Heart left ventricle (tissue), 16 donors: ENCODE measurements around the gene LYZL2. TPM values are rescaled to one million over a fixed set of nuclear protein-coding genes. Genes with fewer than 3 reads are reported as not detected.

ENCODE experiments used
- ATAC-seq, 4 donors: fragments of 200-7000 bp; cut with Tn5 transposase; one replicate each; pipeline ENCODE4 v1.9.1; 2020 to 2022; ENCODE audit warnings: moderate library complexity in 4 of 4, mild to moderate bottlenecking in 3 of 4, moderate number of reproducible peaks in 1 of 4
- DNase-seq, 5 donors: peaks; one replicate each; pipeline ENCODE4 v3.0.0-alpha.2; 2020
- H3K27ac ChIP-seq, 12 donors: fragments of 200-600 bp; sonication (generic) in 4 of 12; one replicate each; pipeline versions ENCODE4 v1.5.0 to v1.8.0; 2016 to 2022; ENCODE audit warnings: mild to moderate bottlenecking in 2 of 12
- H3K27me3 ChIP-seq, 9 donors: fragments of 200-600 bp; sonication (generic) in 2 of 9; one replicate each; pipeline versions ENCODE4 v1.5.1 to v1.8.0; 2016 to 2022; ENCODE audit warnings: mild to moderate bottlenecking in 3 of 9
- H3K36me3 ChIP-seq, 9 donors: fragments of 200-600 bp; sonication (generic) in 2 of 9; one replicate each; pipeline versions ENCODE4 v1.5.0 to v1.8.0; 2018 to 2022; ENCODE audit warnings: mild to moderate bottlenecking in 2 of 9
- H3K4me1 ChIP-seq, 12 donors: fragments of 200-600 bp; sonication (generic) in 4 of 12; one replicate each; pipeline versions ENCODE4 v1.5.0 to v1.8.0; 2016 to 2022; ENCODE audit warnings: mild to moderate bottlenecking in 3 of 12
- H3K4me3 ChIP-seq, 12 donors: fragments of 200-600 bp; sonication (generic) in 4 of 12; one replicate each; pipeline versions ENCODE4 v1.5.0 to v1.8.0; 2017 to 2022; ENCODE audit warnings: mild to moderate bottlenecking in 9 of 12, moderate library complexity in 4 of 12
- H3K9me3 ChIP-seq, 12 donors: fragments of 200-600 bp; sonication (generic) in 4 of 12; one replicate each; pipeline versions ENCODE4 v1.5.0 to v1.8.0; 2016 to 2022; ENCODE audit warnings: mild to moderate bottlenecking in 1 of 12
- CTCF ChIP-seq, 12 donors: fragments of 200-600 bp; sonication (generic) in 4 of 12; IDR thresholded peaks; one replicate each; pipeline versions ENCODE4 v1.5.0 to v1.8.0; 2018 to 2022; ENCODE audit warnings: antibody characterized with exemption in 12 of 12, mild to moderate bottlenecking in 5 of 12
- POLR2A ChIP-seq, 2 donors: fragments of 450-650 bp; IDR thresholded peaks; one replicate each; pipeline ENCODE4 v1.6.1; 2017; ENCODE audit warnings: antibody characterized with exemption in 2 of 2, mild to moderate bottlenecking in 2 of 2, moderate library complexity in 2 of 2
- WGBS, 4 donors: extraction: QIAGEN DNeasy Blood & Tissue Kit in 2 of 4; methylation state at CpG; one replicate each; pipeline versions ENCODE4 v1.1.5 to v1.1.7; 2013 to 2018; 5-methylcytosine and 5-hydroxymethylcytosine counted together
- intact Hi-C, 10 donors: fragments of 100-400 bp; cut with DNase I; formaldehyde crosslinking; loops; one replicate each; pipeline versions ENCODE4 v1.11.1 to v1.14.2; 2022
- polyA plus RNA-seq, 2 donors: library from polyadenylated mRNA; stranded (reverse); fragments of 200-250 nt; gene quantifications; one replicate each; pipeline ENCODE4 v1.2.3, GENCODE V29; 2013
- total RNA-seq, 9 donors: library from RNA; depleted of rRNA in 2 of 9; stranded (reverse); fragments of >200 nt in 2 of 9; fragmentation: NEBNext Ultra II Directional in 3 of 9; extraction: Animal tissue kit (Norgen Biotek cat#: 25700) in 3 of 9; gene quantifications; one replicate each; pipeline versions ENCODE4 v1.1.0 to v1.2.4, GENCODE V29; 2016 to 2023
- donor health status: ischemic (EF 13 %, LVEDD 7.1; RV severe dilation, severe dysfunction).
- donor health status: healthy with polysubstance abuse.
- donor health status: DM: no; HTN: yes; CAD: no.
- donor health status: DM: no; HTN: no; CAD: no.
- donor health status: ischemic (EF 25% LVEDD 6.9; RV normal size, moderate dysfunction).
- donor health status: ischemic (EF 25% LVEDD 5.7; RV mildly dilated, moderate dysfunction).
- donor health status: healthy.
- donor health status: DM: yes; HTN: yes; CAD: no.
- donor health status: ischemic (EF 35%, LVEDD 5.7; RV mildly dilated, moderate dysfunction).
- donor health status: nonischemic (EF 11% LVEDD 7.7; RV severe dilation, severe dysfunction).
- donor health status: DM: yes; HTN: yes; CAD: no.
- donor health status: PGD.
- donor health status: ischemic (EF 29% LVEDD 5.4; RV normal size, mild dysfunction).
- donor health status: nonischemic (EF 23%, LVEDD 6.1; RV moderate dilation, normal function).

LYZL2 gene
- total and polyA plus RNA-seq, 11 donors, result not detected

- ATAC-seq, result no peak
- TF ChIP-seq POLR2A (IDR thresholded peaks at IDR 0.05), result no peak
- TF ChIP-seq CTCF (IDR thresholded peaks at IDR 0.05), result no peak
- peaks cover 0 to 7% (median 0%) of the 10 kb centered on the region in 12 donors for H3K9me3 ChIP-seq
- 86 to 91% (median 88%) methylated on average over 6 of the region's 6 CpGs for WGBS, 4 donors
- no peak for DNase-seq
- peaks cover 0 to 23% (median 0%) of the 10 kb centered on the region in 12 donors for H3K4me1 ChIP-seq
- H3K27ac ChIP-seq, result no peak overlapping the region
- H3K4me3 ChIP-seq, result no peak overlapping the region
- intact Hi-C loops, result no loop called here
- no peaks in the 10 kb centered on the region for H3K36me3 ChIP-seq
- H3K27me3 ChIP-seq, result no peaks in the 10 kb centered on the region
These were observed 52.9 kb downstream of the LYZL2 start for GRCh38 chr10:30576641-30577040.

- intact Hi-C loops, result no loop called here
- DNase-seq (no peak), ATAC-seq (no peak)
- Histone ChIP-seq H3K27me3 (no peaks in the 10 kb centered on the region), H3K9me3 (peaks cover 0 to 20% (median 0%) of the 10 kb centered on the region in 12 donors), H3K4me1 (peaks cover 0 to 20% (median 0%) of the 10 kb centered on the region in 12 donors), H3K4me3 (no peak overlapping the region), H3K36me3 (no peaks in the 10 kb centered on the region), H3K27ac (peak overlapping the region in 1 of 12 donors; percentile 76)
- no peak for TF ChIP-seq POLR2A (IDR thresholded peaks at IDR 0.05)
- TF ChIP-seq CTCF (IDR thresholded peaks at IDR 0.05), result no peak
- WGBS, 4 donors, result 90 to 95% (median 95%) methylated on average over 4 of the region's 4 CpGs
These were observed 55.1 kb downstream of the LYZL2 start for GRCh38 chr10:30574432-30574796.

- TF ChIP-seq POLR2A (IDR thresholded peaks at IDR 0.05), result no peak
- DNase-seq (no peak), ATAC-seq (peak in 1 of 4 donors; percentile 56)
- H3K4me3 ChIP-seq, result no peak overlapping the region
- intact Hi-C loops, result no loop called here
- peak overlapping the region in 1 of 12 donors; percentile 76 for H3K27ac ChIP-seq
- no peaks in the 10 kb centered on the region for H3K27me3 ChIP-seq
- 78 to 80% (median 78%) methylated on average over 7 of the region's 7 CpGs for WGBS, 4 donors
- H3K9me3 ChIP-seq, result peaks cover 0 to 20% (median 0%) of the 10 kb centered on the region in 12 donors
- peaks cover 0 to 20% (median 0%) of the 10 kb centered on the region in 12 donors for H3K4me1 ChIP-seq
- H3K36me3 ChIP-seq, result no peaks in the 10 kb centered on the region
These were observed 55.7 kb downstream of the LYZL2 start for GRCh38 chr10:30573721-30574431.

- no peak for TF ChIP-seq POLR2A (IDR thresholded peaks at IDR 0.05)
- Histone ChIP-seq H3K36me3 (no peaks in the 10 kb centered on the region), H3K27me3 (peaks cover 0 to 4% (median 0%) of the 10 kb centered on the region in 9 donors), H3K9me3 (peaks cover 0 to 10% (median 0%) of the 10 kb centered on the region in 12 donors), H3K4me1 (no peaks in the 10 kb centered on the region), H3K4me3 (no peak overlapping the region), H3K27ac (no peak overlapping the region)
- no peak for ATAC-seq
- DNase-seq, result no peak
- intact Hi-C loops, result no loop called here
- WGBS, 4 donors, result 46 to 72% (median 51%) methylated on average over 2 of the region's 2 CpGs
These were observed 64.1 kb downstream of the LYZL2 start for GRCh38 chr10:30565449-30565848.

GRCh38 chr10:30562787-30563186, 66.8 kb downstream of the LYZL2 start:
- no peaks in the 10 kb centered on the region for H3K36me3 ChIP-seq
- H3K4me3 ChIP-seq, result no peak overlapping the region
- WGBS, 4 donors, result 90 to 97% (median 93%) methylated on average over 5 of the region's 5 CpGs

More at GRCh38 chr10:30562787-30563186, 66.8 kb downstream of the LYZL2 start:
- ATAC-seq (no peak), DNase-seq (no peak)
- peaks cover 0 to 4% (median 0%) of the 10 kb centered on the region in 9 donors for H3K27me3 ChIP-seq
- intact Hi-C loops, result no loop called here
- H3K4me1 ChIP-seq, result no peaks in the 10 kb centered on the region
- TF ChIP-seq POLR2A (IDR thresholded peaks at IDR 0.05), result no peak
- no peak for TF ChIP-seq CTCF (IDR thresholded peaks at IDR 0.05)
- no peak overlapping the region for H3K27ac ChIP-seq
- peaks cover 0 to 9% (median 0%) of the 10 kb centered on the region in 12 donors for H3K9me3 ChIP-seq

Other genes starting within 250 kb of the LYZL2 start
- 10 to 100 TPM in 3 of 9 donors, 1 to 10 TPM in 6; 4.2 to 39.0 (median 5.8) TPM for gene MAP3K8, start 195.6 kb downstream of the LYZL2 start, total RNA-seq
- gene MAP3K8, start 195.6 kb downstream of the LYZL2 start, polyA plus RNA-seq, result 1 to 10 TPM; 3.6 to 6.0 TPM